ENCODE results near the gene CMKLR1. TPM values are rescaled to one million over a fixed set of nuclear protein-coding genes. Genes with fewer than 3 reads are reported as not detected.

Gene CMKLR1
- total and polyA plus RNA-seq, 2 donors (not counting 3 experiments of a cell fraction or from before 2014, with no cell fraction given) = 0.61 TPM; not detected in 1

DNA sequence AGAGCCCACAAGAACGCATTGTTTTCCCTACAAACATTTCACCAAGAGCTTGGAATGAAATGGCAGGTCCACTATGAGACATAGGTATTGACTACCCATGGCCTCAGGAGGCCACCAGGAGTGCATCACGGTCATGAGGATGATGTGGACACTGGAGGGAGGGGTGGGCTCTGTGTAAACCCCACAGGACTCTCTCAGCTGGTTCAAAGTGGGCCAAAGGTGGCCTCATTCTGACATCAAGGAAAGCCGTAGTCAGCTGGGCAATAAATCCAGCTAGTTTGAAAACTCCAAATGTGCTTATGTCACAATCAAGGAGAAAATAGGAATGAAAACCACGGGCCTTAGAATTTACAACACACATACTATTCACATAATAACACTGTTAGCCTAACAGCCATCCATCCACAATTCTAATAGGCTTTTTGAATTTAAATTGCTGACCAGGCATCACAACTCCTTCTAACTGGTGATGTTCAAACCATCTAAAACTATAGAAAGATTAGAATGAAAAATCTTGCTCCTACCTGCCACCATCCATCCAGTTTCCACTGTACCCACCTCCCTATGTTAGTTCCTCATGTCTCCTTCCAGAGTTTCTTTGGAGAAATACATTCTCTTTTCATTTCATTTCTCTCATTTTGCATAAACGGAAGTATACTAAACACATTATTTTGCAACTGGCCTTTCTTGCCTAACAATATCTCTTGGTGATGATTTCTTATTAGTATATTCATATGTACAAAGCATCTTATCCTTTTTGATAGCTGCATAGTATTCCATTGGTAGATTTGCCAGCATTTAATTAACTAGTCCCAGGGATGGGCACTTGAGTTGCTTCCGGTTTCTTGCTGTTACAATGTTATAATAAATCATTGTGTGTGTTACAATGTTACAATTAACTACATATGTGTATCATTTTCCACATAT is 21.5 kb downstream of the CMKLR1 start:
- CTCF ChIA-PET = interaction anchor here (1.1 kb wide), 2 partner anchors 19 to 26 kb away, joined by 3 read pairs; no protein-coding TSS in a partner anchor
- Histone ChIP-seq H3K27ac (ENCODE audit: insufficient read depth, low read depth, low read length) (no peak overlapping the region), H3K4me2 (ENCODE audit: insufficient read depth, low read length) (no peak overlapping the region), H3K9me1 (replicated peaks; ENCODE audit: control insufficient read depth, extremely low read depth, insufficient read depth, low read length) (no peaks in the 10 kb centered on the region), H3K9me3 (replicated peaks; ENCODE audit: control insufficient read depth, insufficient read depth, low read length) (no peaks in the 10 kb centered on the region), H3K79me2 (ENCODE audit: control insufficient read depth, insufficient read depth, low read length) (no peaks in the 10 kb centered on the region), H3K27me3 (ENCODE audit: control insufficient read depth in 2 of 2, insufficient read depth in 2 of 2, low read length in 2 of 2) (peaks cover 0 to 3% of the 10 kb centered on the region in 2 experiments), H2AFZ (ENCODE audit: low read depth, low read length) (no peak overlapping the region), H3K9ac (replicated peaks; ENCODE audit: extremely low read depth, insufficient read depth, low read length) (no peak overlapping the region), H4K20me1 (replicated peaks; ENCODE audit: control insufficient read depth, extremely low read depth, insufficient read depth, low read length) (no peaks in the 10 kb centered on the region), H3K4me3 (replicated peaks in 1 of 3; ENCODE audit: insufficient read depth in 1 of 3, low read depth in 1 of 3, low read length in 3 of 3) (no peak overlapping the region), H3K4me1 (ENCODE audit: control insufficient read depth, extremely low read depth, insufficient read depth, low read length) (peaks cover 17% of the 10 kb centered on the region), H3K36me3 (ENCODE audit: control insufficient read depth in 2 of 2, extremely low read depth in 1 of 2, insufficient read depth in 2 of 2, low read length in 2 of 2) (no peaks in the 10 kb centered on the region)
- no peak for FAIRE-seq
- dilution Hi-C loops (cut with MboI; ENCODE audit: extremely low pct_ligation_motif_present, low sequenced_read_pairs) = no loop called here
- BruUV-seq (replicated peaks) = no TSS peak
- POLR2A ChIA-PET = no interaction called here
- no peak for DNase-seq (ENCODE audit: low read depth, low spot score)
- intact Hi-C loops (cut with micrococcal nuclease) = no loop called here
- no peak for TF ChIP-seq MYC (IDR thresholded peaks at IDR 0.05; ENCODE audit: low read depth, low read length)

DNA sequence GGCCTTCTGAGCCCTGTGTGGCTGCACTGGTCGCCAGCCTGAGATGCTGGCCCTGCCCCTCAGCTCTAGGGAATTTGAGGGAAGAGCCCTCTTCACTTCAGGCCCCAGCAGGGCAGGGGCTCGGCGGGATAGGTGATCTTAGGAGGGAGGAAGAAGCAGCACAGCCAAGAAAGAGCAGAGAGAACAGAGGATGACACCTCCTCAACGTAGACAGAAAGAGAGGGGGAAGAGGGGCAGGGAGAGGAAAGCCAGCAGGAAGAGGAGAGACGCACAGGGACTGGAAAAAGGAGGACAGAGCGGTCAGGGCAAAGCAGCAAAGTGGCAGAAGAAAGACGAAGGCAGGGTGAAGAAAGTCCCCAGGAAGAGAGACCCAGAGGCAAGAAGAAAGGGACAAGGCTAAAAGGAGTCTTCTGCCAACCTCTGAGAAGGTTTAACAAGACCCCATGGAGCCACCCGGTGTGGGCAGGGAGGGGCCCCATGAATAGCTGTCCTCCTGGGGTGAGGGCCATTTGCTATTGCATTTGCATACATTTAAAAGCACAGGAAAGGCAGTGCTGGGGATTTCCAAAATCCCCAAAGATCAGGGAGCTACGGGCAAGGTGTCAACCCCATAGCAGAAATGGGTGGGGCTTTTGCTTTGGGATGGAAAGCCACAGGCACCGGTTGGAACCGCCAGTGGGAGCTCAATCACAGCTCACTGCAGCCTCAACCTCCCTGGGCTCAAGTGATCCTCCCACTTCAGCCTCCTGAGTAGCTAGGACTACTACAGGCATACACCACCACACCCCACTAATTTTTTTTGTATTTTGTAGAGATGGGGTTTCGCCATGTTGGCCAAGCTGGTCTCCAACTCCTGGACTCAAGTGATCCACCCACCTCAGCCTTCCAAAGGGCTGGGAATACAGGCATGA is 22.7 kb downstream of the CMKLR1 start:
- no peak overlapping the region for H3K9ac ChIP-seq (replicated peaks; ENCODE audit: extremely low read depth, insufficient read depth, low read length)
- DNase-seq (ENCODE audit: low read depth, low spot score) (no peak), FAIRE-seq (no peak)
- no peak overlapping the region for H3K4me3 ChIP-seq (replicated peaks in 1 of 3; ENCODE audit: insufficient read depth in 1 of 3, low read depth in 1 of 3, low read length in 3 of 3)
- H3K79me2 ChIP-seq (ENCODE audit: control insufficient read depth, insufficient read depth, low read length) = no peaks in the 10 kb centered on the region
- no peaks in the 10 kb centered on the region for H3K9me3 ChIP-seq (replicated peaks; ENCODE audit: control insufficient read depth, insufficient read depth, low read length)
- H2AFZ ChIP-seq (ENCODE audit: low read depth, low read length) = no peak overlapping the region
- POLR2A ChIA-PET = no interaction called here
- TF ChIP-seq FOS (IDR thresholded peaks at IDR 0.05; ENCODE audit: borderline replicate concordance, insufficient read depth, low read length) = no peak
- TF ChIP-seq, protein P1, sequence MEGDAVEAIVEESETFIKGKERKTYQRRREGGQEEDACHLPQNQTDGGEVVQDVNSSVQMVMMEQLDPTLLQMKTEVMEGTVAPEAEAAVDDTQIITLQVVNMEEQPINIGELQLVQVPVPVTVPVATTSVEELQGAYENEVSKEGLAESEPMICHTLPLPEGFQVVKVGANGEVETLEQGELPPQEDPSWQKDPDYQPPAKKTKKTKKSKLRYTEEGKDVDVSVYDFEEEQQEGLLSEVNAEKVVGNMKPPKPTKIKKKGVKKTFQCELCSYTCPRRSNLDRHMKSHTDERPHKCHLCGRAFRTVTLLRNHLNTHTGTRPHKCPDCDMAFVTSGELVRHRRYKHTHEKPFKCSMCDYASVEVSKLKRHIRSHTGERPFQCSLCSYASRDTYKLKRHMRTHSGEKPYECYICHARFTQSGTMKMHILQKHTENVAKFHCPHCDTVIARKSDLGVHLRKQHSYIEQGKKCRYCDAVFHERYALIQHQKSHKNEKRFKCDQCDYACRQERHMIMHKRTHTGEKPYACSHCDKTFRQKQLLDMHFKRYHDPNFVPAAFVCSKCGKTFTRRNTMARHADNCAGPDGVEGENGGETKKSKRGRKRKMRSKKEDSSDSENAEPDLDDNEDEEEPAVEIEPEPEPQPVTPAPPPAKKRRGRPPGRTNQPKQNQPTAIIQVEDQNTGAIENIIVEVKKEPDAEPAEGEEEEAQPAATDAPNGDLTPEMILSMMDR (IDR thresholded peaks at IDR 0.05; ENCODE audit: extremely low read depth in 1 of 2, insufficient read depth in 1 of 2, low read depth in 1 of 2, low read length in 2 of 2) = no peak
- no peak for TF ChIP-seq EZH2 (IDR thresholded peaks at IDR 0.05; ENCODE audit: borderline replicate concordance, low read depth, low read length, severe bottlenecking)
- TF ChIP-seq GATA2 (IDR thresholded peaks at IDR 0.05; ENCODE audit: insufficient read depth, insufficient read length, low read depth, low read length) = no peak
- no peak for TF ChIP-seq POLR2AphosphoS5 (IDR thresholded peaks at IDR 0.05; ENCODE audit: insufficient read depth, low read depth, low read length)
- TF ChIP-seq POLR2A (IDR thresholded peaks at IDR 0.05; ENCODE audit: low read depth, low read length) = no peak
- TF ChIP-seq, protein P2, sequence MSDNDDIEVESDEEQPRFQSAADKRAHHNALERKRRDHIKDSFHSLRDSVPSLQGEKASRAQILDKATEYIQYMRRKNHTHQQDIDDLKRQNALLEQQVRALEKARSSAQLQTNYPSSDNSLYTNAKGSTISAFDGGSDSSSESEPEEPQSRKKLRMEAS (IDR thresholded peaks at IDR 0.05; ENCODE audit: insufficient read depth, insufficient read length) = no peak
- TF ChIP-seq MYC (IDR thresholded peaks at IDR 0.05; ENCODE audit: low read depth, low read length) = no peak
- no peak for TF ChIP-seq JUN (IDR thresholded peaks at IDR 0.05; ENCODE audit: borderline replicate concordance, insufficient read depth, insufficient read length, low read depth)
- H3K27me3 ChIP-seq (ENCODE audit: control insufficient read depth in 2 of 2, insufficient read depth in 2 of 2, low read length in 2 of 2) = peaks cover 0 to under 1% of the 10 kb centered on the region in 2 experiments
- no peak overlapping the region for H3K4me2 ChIP-seq (ENCODE audit: insufficient read depth, low read length)
- BruUV-seq (replicated peaks) = no TSS peak
- intact Hi-C loops (cut with micrococcal nuclease) = no loop called here
- H3K36me3 ChIP-seq (ENCODE audit: control insufficient read depth in 2 of 2, extremely low read depth in 1 of 2, insufficient read depth in 2 of 2, low read length in 2 of 2) = no peaks in the 10 kb centered on the region
- CTCF ChIA-PET = interaction anchor here (1.1 kb wide), 2 partner anchors 20 to 27 kb away, joined by 3 read pairs; no protein-coding TSS in a partner anchor
- H3K27ac ChIP-seq (ENCODE audit: insufficient read depth, low read depth, low read length) = no peak overlapping the region
- no peaks in the 10 kb centered on the region for H4K20me1 ChIP-seq (replicated peaks; ENCODE audit: control insufficient read depth, extremely low read depth, insufficient read depth, low read length)
- dilution Hi-C loops (cut with MboI; ENCODE audit: extremely low pct_ligation_motif_present, low sequenced_read_pairs) = no loop called here
- H3K9me1 ChIP-seq (replicated peaks; ENCODE audit: control insufficient read depth, extremely low read depth, insufficient read depth, low read length) = no peaks in the 10 kb centered on the region
- H3K4me1 ChIP-seq (ENCODE audit: control insufficient read depth, extremely low read depth, insufficient read depth, low read length) = peaks cover 18% of the 10 kb centered on the region
